Measurements from ENCODE around the gene TLE7.

TLE7 gene

DNA sequence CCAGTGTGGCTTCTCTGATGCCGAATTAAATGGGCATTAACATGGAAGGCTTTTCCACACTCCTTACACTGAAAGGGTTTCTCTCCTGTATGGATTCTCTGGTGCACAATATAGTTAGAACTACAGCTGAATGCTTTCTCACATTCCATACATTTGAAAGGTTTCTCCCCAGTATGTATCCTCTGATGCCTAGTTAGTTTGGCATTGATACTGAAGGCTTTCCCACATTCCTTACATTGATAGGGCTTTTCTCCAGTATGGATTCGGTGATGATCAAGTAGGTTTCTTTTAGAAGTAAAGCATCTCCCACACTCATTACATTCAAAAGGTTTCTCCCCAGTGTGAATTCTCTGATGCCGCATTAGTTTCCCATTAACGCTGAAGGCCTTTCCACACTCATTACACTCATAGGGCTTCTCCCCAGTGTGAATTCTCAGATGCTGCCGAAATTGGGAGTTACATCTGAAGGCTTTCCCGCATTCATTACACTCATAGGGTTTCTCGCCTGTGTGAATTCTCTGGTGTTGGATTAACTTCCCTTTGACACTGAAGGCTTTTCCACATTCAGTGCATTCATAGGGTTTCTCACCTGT, 6.5 kb upstream of the TLE7 start:
- no peak for DNase-seq (ENCODE audit: low read depth)

- DNase-seq (ENCODE audit: low read depth): no peak
Observed at GRCh38 chr16:71443714-71444113, 1.9 kb upstream of the TLE7 start.

GRCh38 chr16:71441348-71442050, 355 bp downstream of the TLE7 start:
- no peak for DNase-seq (ENCODE audit: low read depth)

- no peak for DNase-seq (ENCODE audit: low read depth)
Observed at GRCh38 chr16:71440669-71441347, 1.0 kb downstream of the TLE7 start.

- DNase-seq (ENCODE audit: low read depth): no peak
Observed at GRCh38 chr16:71439523-71439922, 2.3 kb downstream of the TLE7 start.

DNA sequence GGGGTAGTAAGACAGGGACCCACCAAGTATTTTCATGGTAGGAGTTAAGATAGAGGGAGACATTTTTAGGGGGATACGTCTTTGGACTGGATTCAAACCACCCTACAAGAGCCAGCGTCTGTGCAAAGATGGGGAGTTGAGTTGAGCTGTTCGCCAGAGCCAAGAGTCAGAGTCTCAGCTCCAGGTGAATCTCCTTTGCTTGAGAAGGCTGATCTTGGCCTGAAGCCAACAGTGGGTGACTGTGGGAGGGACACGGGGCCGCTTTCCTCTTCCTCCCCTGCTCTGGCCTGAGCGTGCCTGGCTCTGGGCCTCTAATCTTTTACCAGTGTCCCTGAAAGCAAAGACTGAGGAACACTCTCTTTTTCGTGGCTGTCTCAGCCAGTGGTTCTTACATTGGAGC, 5.4 kb downstream of the TLE7 start:
- no peak for DNase-seq (ENCODE audit: low read depth)

- no peak for DNase-seq (ENCODE audit: low read depth)
Observed at GRCh38 chr16:71432906-71433305, 8.9 kb downstream of the TLE7 start.

- no peak for DNase-seq (ENCODE audit: low read depth)
Observed at GRCh38 chr16:71431991-71432390, 9.9 kb downstream of the TLE7 start.

GRCh38 chr16:71431176-71431575, 10.7 kb downstream of the TLE7 start:
- no peak for DNase-seq (ENCODE audit: low read depth)

DNA sequence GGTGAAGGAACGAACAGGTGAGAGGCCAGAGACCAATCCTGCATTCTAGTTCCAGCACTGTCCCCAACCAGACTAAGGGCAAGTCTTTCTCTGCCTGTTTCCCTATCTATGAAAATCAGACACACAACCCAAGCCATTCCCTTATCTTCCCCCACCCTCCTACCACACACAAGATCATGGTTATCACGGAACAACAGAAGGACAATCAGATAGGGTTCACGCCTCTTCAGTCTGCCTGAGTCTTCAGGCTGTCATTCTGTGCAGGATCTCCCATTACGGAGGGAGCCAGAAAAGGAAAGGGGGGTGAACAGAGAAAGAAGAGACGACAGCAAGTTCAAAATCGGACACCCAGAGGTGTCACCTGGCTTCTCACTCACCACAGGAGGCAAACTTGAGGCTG, 11.1 kb downstream of the TLE7 start:
- DNase-seq (ENCODE audit: low read depth): no peak

- DNase-seq (ENCODE audit: low read depth): no peak
Observed at GRCh38 chr16:71429581-71429980, 12.3 kb downstream of the TLE7 start.

DNA sequence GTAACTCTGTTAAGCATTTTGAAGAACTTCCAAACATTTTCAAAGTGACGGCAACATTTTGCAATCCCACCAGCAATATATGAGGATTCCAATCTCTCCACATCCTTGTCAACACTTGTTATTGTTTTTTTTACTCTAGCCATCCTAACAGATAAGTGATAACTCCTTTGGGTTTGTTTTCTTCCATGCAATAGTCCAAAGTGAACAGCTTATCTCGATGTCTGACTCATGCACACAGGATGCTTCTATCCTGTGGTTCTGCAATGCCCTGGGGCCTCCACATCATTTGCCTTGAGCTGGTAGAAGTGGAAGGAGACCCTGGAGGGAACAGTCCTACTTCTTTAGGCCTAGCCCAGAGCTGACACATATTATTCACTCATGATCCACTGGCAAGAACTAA, 13.0 kb downstream of the TLE7 start:
- DNase-seq (ENCODE audit: low read depth): no peak

GRCh38 chr16:71428385-71428784, 13.5 kb downstream of the TLE7 start:
- no peak for DNase-seq (ENCODE audit: low read depth)

DNA sequence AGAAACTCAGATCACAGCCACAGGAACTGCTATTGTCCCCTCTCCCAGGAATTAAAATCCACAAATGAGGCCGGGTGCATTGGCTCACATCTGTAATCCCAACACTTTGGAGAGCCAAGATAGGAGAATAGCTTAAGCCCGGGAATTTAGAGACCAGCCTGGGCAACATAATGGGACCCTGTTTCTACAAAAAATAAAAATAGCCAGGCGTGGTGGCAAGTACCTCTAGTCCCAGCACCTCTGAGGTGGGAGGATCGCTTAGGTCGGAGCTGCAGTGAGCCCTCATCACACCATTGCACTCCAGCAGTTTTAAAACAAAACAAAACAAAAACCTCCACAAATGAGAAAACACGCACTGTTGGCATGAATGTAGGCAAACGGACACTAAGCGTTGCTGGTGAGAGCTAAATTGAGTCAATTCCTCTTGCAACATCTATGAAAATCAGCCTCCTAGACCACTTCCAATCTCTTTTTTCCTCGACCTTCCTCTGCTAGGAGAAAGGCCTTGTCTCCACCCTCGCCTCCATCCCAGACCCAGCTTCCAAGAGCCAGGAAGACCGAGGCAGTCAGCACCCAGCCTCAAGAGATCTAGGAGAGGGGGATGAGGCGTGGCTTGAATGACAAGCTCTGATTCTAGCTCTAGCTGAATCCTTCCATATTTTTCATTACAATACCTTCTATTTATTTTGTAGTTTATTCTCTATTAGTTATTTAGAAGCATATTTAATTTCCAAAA, 14.8 kb downstream of the TLE7 start:
- no peak for DNase-seq (ENCODE audit: low read depth)

- DNase-seq (ENCODE audit: low read depth): no peak
Observed at GRCh38 chr16:71426069-71426879, 15.6 kb downstream of the TLE7 start.

- no peak for DNase-seq (ENCODE audit: low read depth)
Observed at GRCh38 chr16:71425746-71426068, 16.1 kb downstream of the TLE7 start.

DNA sequence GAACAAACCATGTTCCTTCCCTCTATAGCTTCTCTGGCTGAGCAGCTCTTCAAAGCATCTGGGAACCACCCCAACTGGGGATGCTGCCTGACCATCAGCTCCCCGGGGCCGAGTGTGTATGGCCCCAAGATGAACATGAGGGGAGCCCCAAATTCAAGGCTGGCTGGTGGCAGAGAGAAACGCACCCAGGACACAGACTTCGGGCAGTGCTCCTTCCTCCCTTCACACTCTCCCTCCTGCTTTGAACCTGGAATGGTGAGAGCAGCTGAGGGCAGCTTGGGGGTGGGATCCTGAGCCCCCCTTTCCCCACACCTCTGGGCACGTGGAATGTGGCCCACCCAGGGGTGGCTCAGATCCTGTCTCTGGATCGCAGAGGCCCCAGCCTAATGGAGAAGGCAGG, 17.2 kb downstream of the TLE7 start:
- no peak for DNase-seq (ENCODE audit: low read depth)

DNA sequence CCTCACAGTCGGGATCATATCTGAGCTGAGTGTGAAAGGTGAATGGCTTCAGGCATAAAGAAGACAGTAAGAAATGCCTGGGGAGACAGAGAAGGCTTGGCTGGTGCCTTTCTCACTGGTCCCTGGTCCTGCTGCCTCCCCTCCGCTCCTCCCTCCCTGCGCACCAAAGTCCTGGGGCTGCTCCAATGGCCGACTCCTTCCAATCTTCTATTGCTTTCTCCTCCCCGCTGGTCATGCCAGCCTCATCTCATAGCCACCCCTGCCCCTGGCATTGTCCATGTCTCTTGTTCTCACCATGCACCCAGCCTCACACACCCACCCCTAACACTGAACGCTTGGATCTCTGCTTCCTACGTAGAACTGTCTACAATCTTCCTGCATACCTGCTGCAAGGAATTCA, 18.0 kb downstream of the TLE7 start:
- DNase-seq (ENCODE audit: low read depth): no peak

DNA sequence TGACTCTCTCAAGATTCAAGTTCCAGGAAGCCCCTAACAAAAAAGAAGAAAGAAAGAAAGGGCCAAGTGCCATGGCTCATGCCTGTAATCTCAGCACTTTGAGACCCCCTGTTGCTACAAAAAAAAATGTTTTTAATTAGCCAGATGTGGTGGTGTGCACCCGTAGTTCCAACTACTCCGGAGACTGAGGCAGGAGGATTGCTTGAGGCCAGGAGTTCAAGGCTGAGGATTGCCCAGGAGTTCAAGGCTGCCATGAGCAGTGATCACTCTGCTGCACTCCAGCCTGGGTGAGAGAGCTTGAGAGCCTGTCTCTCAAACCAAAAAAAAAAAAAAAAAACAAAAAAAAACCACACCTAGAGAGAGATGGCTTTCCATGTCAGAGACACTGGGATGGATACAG, 18.8 kb downstream of the TLE7 start:
- DNase-seq (ENCODE audit: low read depth): no peak

- DNase-seq (ENCODE audit: low read depth): no peak
Observed at GRCh38 chr16:71421911-71422310, 19.9 kb downstream of the TLE7 start.

GRCh38 chr16:71414038-71414437, 27.8 kb downstream of the TLE7 start:
- DNase-seq (ENCODE audit: low read depth): no peak

- no peak for DNase-seq (ENCODE audit: low read depth)
Observed at GRCh38 chr16:71413341-71413740, 28.5 kb downstream of the TLE7 start.

All from activated T-helper 9 cell treated with anti-CD3 and anti-CD28 coated beads, Interleukin-2, amount 50 U/mL, for 16 hours (primary cell).